NCI-H2107 (cell line): ENCODE data around the gene MRPL55.
"Not testable (repeated sequence)": the region's sequence is repeated elsewhere in the genome, so short reads cannot be mapped to it uniquely, and the experiment has no call there.

Experiments
- DNase-seq: peaks from one replicate; lab custom pipeline; 2025; lab: John Stamatoyannopoulos, UW

MRPL55 gene

DNA sequence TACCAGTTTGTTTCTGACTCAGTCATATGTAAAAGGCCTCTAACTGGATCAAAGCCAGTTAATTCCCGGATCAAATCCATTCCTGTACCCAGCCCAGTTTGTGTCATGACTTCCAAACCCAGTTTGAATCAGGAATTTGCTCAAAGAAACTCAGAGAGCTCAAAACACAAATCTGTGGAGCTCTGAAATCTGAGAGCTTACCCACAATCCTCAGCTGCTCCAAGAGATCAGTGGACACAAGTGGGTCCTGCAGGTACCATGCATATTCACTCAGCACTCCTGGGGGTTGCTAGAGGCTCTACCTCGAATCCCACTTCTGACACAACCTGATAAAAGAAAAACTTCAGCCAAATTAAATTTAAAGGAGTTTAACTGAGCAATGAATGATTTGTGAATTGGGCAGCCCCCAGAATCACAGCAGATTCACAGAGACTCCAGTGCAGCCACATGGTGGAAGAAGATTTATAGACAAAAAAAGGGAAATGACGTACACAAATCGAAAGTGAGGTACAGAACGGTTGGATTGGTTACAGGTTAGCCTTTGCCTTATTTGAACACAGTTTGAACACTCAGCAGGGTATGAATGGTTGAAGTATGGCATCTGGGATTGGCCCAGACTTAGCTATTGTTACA, 11.9 kb upstream of the MRPL55 start:
- no peak for DNase-seq

DNA sequence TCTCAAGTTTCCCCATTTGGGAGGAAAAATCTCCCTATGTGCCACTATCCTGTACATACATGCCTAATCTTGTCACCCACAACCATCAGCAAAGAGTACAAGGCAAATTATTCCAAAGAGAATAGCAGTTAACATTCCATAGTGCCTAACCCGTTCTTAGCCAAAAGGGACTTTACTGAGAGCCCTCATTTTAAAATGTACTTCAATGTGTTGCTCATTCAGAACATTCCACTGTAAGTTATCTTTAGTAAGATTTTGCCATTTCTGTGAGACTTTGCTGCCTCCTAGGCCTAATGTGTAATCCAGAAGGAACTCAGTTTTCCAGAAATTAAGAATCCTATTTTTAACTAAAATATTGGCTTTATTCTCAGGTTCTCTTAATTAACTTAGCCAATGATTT, 11.3 kb upstream of the MRPL55 start:
- DNase-seq: no peak

DNA sequence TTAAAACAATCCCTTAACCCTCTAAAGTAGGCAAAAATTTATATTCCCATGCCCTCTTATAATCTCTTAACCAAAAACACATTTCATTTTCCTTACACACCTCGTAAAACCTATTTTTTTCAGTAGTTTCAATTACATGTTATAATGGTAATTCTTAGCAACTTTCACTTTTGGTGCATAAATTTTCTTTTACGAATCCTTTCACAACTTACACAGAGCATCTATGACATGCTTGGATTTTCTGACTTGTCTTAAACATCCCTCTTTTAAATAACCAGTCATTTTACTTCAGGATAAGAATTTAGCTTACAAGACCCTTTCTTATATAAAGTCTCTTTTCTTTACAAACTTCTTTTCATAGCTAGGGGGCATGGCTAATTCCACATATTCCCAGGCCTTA, 8.9 kb upstream of the MRPL55 start:
- no peak for DNase-seq

DNA sequence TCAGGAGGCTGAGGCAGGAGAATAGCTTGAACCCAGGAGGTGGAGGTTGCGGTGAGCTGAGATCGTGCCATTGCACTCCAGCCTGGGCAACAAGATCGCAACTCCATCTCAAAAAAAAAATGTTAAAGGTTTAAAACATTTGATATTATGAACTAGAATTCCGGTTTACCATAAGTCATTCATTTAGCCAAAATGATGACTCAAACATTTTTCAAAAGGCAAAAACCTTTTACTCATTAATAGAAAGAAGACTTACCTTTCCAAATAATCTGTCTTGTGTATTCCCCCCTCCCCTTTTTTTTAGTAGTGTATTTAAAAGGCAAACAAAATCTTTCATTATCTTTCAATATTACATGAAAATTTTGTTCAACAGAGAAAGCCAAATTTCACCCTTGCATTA, 8.2 kb upstream of the MRPL55 start:
- DNase-seq: no peak

DNA sequence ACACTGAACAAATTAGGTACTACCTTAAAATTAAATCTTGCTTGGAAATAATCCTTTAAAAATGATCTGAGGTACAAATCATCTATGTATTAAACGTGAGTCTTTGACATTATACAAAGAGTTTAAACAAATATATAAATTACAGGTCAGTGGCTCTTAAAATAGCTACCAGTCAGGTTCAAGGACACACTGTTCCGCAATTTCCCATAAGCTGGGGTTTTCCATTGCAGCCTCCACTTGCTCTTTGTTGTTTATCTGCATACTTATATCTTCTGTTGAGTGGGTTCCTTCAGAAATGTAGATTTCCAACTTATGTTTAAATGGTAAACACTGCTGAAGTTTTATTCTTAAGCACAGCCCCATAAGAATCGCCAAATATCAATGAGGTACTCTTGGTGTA, 5.7 kb upstream of the MRPL55 start:
- DNase-seq: no peak

DNA sequence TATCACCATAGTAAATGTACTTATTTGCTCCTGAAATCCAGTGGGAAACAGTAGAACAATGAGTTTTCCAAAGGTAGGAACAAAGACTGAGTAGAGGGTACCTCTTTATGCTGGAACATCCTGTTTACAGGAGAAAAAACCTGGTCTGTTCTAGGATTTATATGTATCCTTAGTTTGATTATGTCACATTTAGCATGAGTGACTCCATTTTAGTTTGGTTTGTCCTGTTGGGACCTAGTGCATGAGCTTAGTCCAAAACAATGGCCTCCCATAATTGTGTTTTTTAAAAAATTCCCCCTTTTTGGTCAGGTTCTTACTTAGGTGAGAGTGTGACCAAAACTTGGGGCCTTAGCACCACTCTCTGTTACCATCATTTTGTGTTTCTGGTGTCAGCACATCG, 3.5 kb upstream of the MRPL55 start:
- DNase-seq: no peak

DNA sequence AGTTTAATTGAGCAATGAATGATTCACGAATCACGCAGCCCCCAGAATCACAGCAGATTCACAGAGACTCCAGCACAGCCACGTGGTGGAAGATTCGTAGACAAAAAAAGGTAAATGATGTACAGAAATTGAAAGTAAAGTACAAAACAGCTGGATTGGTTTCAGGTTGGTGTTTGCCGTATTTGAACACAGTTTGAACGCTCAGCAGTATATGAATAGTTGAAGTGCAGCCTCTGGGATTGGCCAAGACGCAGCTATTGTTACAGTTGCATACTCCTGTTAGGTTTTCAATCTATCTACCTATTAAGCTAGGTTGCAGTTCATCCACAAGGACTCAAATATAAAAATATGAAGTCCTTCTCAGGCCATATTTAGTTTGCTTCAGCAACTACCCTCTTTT, 3.1 kb upstream of the MRPL55 start:
- DNase-seq: no peak

DNA sequence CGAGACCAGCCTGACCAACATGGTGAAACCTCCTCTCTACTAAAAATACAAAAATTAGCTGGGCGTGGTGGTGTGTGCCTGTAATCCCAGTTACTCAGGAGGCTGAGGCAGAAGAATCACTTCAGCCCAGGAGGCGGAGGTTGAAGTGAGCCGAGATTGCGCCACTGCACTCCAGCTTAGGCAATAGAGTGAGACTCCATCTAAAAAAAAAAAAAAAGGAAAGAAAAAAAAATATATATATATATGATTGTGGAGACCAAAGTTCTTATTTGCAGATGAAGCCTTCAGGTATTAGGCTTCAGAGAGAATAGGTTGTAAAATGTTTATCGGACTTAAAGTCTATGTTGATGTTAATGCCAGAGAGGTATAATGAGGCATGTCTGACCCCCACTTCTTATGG, 2.2 kb upstream of the MRPL55 start:
- not testable (repeated sequence) for DNase-seq

DNA sequence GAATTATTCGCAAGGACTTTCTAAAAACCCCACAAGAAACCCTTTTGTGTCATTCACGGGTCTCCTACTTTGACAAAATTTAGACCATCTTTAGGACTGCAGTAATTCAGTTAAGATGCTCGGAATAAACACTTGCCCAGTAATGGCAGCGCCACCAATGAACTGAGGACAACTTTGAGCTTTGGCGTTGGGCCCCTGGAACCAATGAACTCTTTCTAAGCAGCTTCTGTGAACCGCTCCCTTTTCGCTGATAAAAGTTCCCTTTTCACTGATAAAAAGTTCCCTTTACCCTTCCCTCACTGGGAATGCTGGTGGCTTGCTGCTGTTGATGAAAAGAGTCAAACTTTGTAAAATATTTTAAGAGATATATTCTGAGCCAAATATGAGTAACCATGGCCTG, 1.5 kb upstream of the MRPL55 start:
- no peak for DNase-seq

GRCh38 chr1:228109962-228110488, 926 bp upstream of the MRPL55 start:
- DNase-seq: no peak

- no peak for DNase-seq
These were observed 392 bp downstream of the MRPL55 start for GRCh38 chr1:228108742-228109072.

DNA sequence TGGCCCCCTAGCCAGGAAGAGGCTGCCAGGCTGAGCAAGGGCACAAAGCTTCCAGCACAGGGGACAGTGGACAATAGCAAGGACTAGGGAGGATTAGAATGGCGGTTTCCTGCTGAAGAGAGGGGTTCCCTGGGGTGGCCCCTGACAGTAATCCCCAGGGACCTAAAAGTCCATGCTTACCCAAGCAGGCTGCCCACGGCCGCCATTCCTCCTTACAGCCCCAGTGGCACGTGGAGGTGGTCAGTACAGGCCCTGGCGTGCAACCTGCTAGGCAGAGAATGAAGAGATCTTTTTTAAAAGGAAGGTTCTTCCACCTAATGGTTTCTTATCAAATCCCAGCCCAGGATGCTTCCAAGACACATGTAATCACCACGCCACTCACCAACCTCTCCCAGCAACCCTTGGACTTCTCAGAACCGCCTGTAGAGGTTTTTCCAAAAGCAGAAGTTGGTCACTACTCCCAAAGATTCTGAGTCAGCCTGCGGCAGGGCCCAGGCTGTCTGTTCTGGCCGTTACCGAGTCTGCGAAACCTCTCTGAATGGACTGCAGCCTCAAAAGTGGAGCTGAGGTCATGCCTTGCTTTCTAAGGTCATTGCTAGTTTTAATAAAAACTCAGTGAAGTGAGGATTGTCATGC, 926 bp downstream of the MRPL55 start:
- no peak for DNase-seq

DNA sequence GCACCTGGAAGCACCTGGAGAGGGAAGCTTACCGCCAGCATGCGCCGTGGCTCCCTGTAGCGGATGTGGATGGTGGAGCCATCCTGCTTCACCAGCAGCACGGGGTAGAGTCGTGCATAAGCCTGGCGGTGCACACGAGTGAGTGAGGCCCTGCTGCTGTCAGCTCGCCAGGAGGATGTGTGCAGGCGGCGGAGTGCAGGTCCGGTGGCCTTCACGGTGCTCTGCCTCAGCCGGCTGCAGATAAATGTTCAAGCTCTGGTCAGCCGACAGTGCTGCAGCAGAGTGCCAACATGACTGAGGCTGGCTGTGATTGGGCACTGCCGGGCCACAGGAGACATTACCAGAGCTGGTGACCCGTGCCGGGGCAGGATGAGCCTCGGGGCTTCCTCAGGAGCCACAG, 1.5 kb downstream of the MRPL55 start:
- no peak for DNase-seq

DNA sequence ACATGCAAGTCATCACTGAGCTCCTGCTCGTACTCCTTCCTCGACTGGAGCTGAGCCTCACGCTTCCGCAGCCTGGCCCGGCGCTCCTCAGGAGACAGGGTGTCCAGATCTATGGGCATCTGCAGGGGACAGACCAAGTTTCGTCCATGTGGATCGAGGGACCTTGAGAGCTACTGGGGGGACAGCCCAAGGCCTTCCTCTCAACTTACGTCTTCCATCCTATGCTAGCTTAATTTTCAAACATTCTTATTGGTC, 2.4 kb downstream of the MRPL55 start:
- no peak for DNase-seq

DNA sequence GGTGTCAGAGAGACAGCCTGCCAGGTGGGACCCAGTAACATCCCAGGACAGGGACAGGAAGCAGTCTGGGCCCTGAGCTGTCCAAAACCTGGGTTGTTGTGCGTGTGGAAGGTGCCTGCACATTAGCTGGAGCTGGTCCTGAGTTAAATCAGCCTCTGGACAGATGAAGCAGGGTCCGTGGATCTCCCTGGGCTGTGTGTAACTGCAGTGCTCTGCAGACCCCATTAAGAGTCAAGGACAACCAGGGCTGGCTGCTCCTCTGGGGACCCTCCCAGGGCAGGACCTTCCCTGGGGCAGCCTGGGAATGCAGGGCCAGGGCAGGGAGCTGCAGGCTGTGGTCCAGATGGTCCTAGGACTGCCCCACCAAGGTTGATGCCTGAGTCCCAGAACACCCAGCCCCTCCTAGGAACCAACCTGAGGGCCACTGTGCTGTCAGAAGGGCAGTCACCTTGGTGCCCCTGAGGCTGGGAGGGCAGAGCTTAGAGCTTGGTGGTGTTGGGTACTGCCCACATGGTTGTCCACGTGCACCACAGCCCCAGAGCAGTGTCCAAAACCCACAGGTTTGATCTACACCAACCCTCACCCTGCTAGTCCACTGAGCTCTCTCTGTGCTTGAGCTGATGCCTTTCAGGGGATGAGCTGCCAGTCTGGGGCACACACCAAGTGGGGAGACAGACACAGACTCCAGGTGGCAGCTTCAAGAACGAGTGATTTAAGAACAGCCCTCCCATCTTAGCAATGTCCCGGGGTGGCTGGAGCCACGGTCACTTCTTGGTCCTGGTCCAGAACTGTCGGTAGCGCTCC, 2.9 kb downstream of the MRPL55 start:
- DNase-seq: no peak

- DNase-seq: no peak
These were observed 3.7 kb downstream of the MRPL55 start for GRCh38 chr1:228105270-228105995.

DNA sequence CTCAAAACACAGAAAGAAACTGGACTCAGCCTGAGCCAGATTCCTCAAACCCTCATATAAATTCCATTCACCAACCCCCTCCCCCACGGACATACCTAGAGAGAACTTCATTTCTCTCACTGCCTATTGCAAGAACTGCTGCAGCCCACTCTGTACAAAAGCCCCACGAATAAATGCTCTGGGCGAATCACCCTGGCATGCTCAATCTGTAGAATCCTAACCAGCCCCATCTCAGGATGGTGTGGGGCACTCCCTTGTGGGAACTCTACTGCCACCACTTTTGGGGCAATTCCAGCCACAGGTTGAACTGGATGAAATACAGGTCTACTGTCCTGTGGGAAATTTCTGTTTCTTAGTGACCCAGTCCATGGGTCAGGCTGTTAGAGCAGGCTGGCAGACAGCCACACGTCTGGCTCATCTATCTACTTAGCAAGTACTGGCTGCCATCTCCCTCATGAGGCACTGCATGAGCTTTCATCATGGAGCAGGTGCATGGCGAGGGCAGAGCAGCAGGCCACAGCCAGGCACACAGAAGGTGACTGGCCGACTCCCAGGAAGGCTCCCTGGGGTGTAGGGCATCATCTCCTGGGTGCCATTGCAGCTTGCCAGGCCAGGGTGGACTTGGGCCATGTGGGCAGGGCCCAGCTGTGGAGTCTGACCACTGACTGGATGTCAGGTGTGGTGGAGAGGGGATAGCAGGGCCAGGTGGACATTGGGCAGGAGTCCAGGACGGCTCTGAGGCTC, 4.4 kb downstream of the MRPL55 start:
- no peak for DNase-seq

DNA sequence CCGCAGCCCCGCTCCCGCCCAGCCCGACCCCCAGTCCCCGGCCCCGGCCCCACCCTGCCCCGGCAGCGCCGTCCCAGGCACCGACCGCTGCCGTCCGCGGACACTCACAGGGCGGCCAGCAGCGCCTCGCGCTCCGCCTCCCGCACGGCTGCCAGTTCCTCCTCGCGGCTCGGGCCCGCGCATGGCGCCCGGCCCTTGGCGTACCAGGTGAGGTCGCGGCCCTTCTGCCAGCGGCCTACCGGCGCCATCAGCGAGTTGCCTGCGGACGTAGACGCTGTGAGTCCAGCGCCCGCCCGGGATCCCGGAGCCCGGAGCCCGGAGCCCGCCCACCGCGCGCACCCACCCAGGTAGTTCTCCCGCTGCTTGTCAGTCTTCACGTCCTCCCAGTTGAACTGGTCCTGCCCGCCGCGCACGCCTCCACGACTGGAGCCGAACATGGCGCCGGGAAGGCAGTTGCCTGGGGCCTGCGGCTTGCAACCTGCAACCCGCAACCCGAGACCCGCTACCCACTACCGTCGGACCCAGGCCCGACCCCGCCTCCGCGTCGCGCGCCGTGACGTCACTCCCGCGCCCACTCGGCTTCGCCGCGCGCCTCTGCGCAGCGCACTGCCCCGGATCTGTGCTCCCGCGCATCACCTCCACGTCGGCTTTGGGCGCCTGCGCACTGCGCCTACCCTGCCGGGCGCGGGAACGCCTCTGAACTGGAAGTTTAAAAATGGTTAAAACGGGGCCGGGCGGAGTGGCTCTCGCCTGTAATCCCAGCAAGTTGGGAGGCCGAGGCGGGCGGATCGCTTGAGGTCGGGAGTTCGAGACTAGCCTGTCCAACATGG, 6.1 kb downstream of the MRPL55 start, which contains the start of gene C1orf35:
TSS of gene C1orf35 (minus strand) at position 535 of the 830 bp plus-strand sequence. CDS start at position 437, 98 bp downstream.
- peak; percentile 92 for DNase-seq

- DNase-seq: peak; percentile 51
These were observed 6.9 kb downstream of the MRPL55 start for GRCh38 chr1:228101994-228102790.

- no peak for DNase-seq
These were observed 7.5 kb downstream of the MRPL55 start for GRCh38 chr1:228101614-228101993.
